A549 (cell line): Measurements from ENCODE around the gene NADK2.

Source experiments
- CEBPB ChIP-seq, 2 experiments: fragments of >200 bp in 1 of 2; sonication (Bioruptor Twin) in 1 of 2; formaldehyde crosslinking in 1 of 2; IDR thresholded peaks; 2 replicates each; pipeline ENCODE4 v1.6.1; 2012 to 2016
- EP300 ChIP-seq, 2 experiments: fragments of >200 bp; sonication (Bioruptor Twin); formaldehyde crosslinking; IDR thresholded peaks; 2 replicates in 1 of 2; 3 replicates in 1 of 2; pipeline ENCODE4 v1.6.1; 2016 to 2017
- HDAC2 ChIP-seq: fragments of 200-600 bp; sonication (generic); IDR thresholded peaks from 2 replicates; pipeline ENCODE4 v1.6.1; 2016
- HOXA7 ChIP-seq: fragments of 250-450 bp; sonication (Bioruptor Pico); IDR thresholded peaks from 2 replicates; pipeline ENCODE4 v1.5.0; 2020; ENCODE audit warnings: mild to moderate bottlenecking, moderate library complexity
- MAFK ChIP-seq: fragments of 450-650 bp; IDR thresholded peaks from 2 replicates; pipeline ENCODE4 v1.6.1; 2014; ENCODE audit not compliant: partially characterized antibody
- POLR2A ChIP-seq: IDR thresholded peaks from 2 replicates; pipeline ENCODE4 v1.6.1; 2012; ENCODE audit warnings: mild to moderate bottlenecking, low read length
- POLR2AphosphoS2 ChIP-seq: conservative IDR thresholded peaks from 2 replicates; pipeline ENCODE4 v1.6.1; 2012; ENCODE audit warnings: low read length, improper control_type of control experiment, inconsistent platforms
- RAD21 ChIP-seq, 2 experiments: fragments of >200 bp in 1 of 2; sonication (Bioruptor Twin) in 1 of 2; formaldehyde crosslinking in 1 of 2; IDR thresholded peaks in 1 of 2; conservative IDR thresholded peaks in 1 of 2; 2 replicates in 1 of 2; 3 replicates in 1 of 2; pipeline ENCODE4 v1.6.1; 2012 to 2018; ENCODE audit warnings: inconsistent platforms in 1 of 2
- RNF2 ChIP-seq: fragments of 200-600 bp; sonication (generic); IDR thresholded peaks from 2 replicates; pipeline ENCODE4 v1.6.1; 2016; ENCODE audit warnings: low read depth, mild to moderate bottlenecking, antibody characterized with exemption, moderate library complexity, borderline replicate concordance
- SMC3 ChIP-seq: fragments of >200 bp; sonication (Bioruptor Twin); formaldehyde crosslinking; IDR thresholded peaks from 3 replicates; pipeline ENCODE4 v1.6.1; 2018; ENCODE audit warnings: inconsistent platforms
- ZC3H11A ChIP-seq: fragments of 450-650 bp; IDR thresholded peaks from 2 replicates; pipeline ENCODE4 v1.6.1; 2014; ENCODE audit warnings: antibody characterized with exemption, mild to moderate bottlenecking
- TF ChIP-seq, protein P1 (sequence below): fragments of 200-600 bp; sonication (generic); IDR thresholded peaks from 2 replicates; pipeline ENCODE4 v1.6.1; 2016; ENCODE audit warnings: antibody characterized with exemption, mild to moderate bottlenecking, moderate library complexity
- TF ChIP-seq, protein P2 (sequence below): fragments of >200 bp; sonication (Bioruptor Twin); formaldehyde crosslinking; IDR thresholded peaks from 3 replicates; pipeline ENCODE4 v1.5.1; 2016
- TF ChIP-seq, protein P3 (sequence below): IDR thresholded peaks from 2 replicates; pipeline ENCODE4 v1.6.1; 2012

DNA sequence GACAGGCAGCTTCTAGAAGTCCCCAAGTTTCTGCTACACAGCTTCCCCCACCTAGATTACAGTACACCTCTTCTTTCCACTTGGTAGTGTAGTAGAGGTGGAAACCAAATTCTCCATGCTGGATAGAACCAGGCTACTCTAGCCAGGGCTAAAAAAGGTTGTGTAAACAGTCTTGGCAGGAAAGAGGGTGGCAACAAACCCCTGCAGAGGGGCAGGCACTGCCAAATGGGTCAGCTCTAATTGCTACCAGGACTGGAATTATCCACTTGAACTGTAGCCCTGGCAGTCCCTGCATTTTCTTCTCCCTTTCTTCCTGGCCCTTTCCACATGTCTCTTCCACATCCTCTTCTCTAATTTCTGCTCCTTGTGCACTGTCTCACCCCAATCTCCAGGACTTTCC is 35.1 kb upstream of the NADK2 start:
- TF ChIP-seq SMC3 (no peak), POLR2A (no peak), MAFK (no peak), EP300 (IDR thresholded peaks at IDR 0.05) (no peak), RNF2 (no peak), HOXA7 (CRISPR knock-in tag) (no peak), RAD21 (conservative IDR thresholded peaks at IDR 0.05 in 1 of 2, IDR thresholded peaks at IDR 0.05 in 1 of 2) (no peak), HDAC2 (no peak), POLR2AphosphoS2 (no peak), ZC3H11A (no peak), CEBPB (IDR thresholded peaks at IDR 0.05) (no peak)
- TF ChIP-seq, protein P1, sequence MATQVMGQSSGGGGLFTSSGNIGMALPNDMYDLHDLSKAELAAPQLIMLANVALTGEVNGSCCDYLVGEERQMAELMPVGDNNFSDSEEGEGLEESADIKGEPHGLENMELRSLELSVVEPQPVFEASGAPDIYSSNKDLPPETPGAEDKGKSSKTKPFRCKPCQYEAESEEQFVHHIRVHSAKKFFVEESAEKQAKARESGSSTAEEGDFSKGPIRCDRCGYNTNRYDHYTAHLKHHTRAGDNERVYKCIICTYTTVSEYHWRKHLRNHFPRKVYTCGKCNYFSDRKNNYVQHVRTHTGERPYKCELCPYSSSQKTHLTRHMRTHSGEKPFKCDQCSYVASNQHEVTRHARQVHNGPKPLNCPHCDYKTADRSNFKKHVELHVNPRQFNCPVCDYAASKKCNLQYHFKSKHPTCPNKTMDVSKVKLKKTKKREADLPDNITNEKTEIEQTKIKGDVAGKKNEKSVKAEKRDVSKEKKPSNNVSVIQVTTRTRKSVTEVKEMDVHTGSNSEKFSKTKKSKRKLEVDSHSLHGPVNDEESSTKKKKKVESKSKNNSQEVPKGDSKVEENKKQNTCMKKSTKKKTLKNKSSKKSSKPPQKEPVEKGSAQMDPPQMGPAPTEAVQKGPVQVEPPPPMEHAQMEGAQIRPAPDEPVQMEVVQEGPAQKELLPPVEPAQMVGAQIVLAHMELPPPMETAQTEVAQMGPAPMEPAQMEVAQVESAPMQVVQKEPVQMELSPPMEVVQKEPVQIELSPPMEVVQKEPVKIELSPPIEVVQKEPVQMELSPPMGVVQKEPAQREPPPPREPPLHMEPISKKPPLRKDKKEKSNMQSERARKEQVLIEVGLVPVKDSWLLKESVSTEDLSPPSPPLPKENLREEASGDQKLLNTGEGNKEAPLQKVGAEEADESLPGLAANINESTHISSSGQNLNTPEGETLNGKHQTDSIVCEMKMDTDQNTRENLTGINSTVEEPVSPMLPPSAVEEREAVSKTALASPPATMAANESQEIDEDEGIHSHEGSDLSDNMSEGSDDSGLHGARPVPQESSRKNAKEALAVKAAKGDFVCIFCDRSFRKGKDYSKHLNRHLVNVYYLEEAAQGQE, result no peak
- TF ChIP-seq, protein P2, sequence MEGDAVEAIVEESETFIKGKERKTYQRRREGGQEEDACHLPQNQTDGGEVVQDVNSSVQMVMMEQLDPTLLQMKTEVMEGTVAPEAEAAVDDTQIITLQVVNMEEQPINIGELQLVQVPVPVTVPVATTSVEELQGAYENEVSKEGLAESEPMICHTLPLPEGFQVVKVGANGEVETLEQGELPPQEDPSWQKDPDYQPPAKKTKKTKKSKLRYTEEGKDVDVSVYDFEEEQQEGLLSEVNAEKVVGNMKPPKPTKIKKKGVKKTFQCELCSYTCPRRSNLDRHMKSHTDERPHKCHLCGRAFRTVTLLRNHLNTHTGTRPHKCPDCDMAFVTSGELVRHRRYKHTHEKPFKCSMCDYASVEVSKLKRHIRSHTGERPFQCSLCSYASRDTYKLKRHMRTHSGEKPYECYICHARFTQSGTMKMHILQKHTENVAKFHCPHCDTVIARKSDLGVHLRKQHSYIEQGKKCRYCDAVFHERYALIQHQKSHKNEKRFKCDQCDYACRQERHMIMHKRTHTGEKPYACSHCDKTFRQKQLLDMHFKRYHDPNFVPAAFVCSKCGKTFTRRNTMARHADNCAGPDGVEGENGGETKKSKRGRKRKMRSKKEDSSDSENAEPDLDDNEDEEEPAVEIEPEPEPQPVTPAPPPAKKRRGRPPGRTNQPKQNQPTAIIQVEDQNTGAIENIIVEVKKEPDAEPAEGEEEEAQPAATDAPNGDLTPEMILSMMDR, result no peak
- TF ChIP-seq, protein P3, sequence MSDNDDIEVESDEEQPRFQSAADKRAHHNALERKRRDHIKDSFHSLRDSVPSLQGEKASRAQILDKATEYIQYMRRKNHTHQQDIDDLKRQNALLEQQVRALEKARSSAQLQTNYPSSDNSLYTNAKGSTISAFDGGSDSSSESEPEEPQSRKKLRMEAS, result no peak
